ENCODE data around the gene UBE2R2.

DNA sequence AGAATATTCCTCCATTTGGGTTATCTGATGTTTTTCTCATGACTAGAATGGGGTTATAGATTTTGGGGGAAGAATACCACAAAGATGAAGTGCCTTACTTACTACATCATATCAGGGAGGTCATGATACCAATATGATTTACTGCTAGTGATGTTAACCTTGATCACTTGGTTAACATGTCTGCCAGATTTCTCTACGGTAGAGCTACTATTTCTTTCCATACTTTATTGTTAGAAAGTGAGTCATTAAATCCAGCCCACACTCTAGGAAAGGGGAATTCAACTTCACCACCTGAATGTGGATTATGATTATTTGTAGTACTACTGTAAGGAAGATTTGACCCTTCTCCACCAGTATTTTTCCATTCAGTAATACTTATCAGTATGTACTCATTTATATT, 64.7 kb downstream of the UBE2R2 start:
- TF ChIP-seq, protein P1, sequence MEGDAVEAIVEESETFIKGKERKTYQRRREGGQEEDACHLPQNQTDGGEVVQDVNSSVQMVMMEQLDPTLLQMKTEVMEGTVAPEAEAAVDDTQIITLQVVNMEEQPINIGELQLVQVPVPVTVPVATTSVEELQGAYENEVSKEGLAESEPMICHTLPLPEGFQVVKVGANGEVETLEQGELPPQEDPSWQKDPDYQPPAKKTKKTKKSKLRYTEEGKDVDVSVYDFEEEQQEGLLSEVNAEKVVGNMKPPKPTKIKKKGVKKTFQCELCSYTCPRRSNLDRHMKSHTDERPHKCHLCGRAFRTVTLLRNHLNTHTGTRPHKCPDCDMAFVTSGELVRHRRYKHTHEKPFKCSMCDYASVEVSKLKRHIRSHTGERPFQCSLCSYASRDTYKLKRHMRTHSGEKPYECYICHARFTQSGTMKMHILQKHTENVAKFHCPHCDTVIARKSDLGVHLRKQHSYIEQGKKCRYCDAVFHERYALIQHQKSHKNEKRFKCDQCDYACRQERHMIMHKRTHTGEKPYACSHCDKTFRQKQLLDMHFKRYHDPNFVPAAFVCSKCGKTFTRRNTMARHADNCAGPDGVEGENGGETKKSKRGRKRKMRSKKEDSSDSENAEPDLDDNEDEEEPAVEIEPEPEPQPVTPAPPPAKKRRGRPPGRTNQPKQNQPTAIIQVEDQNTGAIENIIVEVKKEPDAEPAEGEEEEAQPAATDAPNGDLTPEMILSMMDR (conservative IDR thresholded peaks at IDR 0.05) = no peak
- no peak for TF ChIP-seq ZFX (IDR thresholded peaks at IDR 0.05)

Data from C4-2B (cell line).